GM19372 (cell line): ENCODE measurements around the gene CFAP73.

Experiments used
- ATAC-seq: cut with Tn5 transposase; IDR thresholded peaks from one replicate; pipeline ENCODE4 v1.9.1; 2021; ENCODE audit warnings: mild to moderate bottlenecking, low read depth, moderate library complexity; ENCODE audit not compliant: unreplicated experiment

The CFAP73 gene

DNA sequence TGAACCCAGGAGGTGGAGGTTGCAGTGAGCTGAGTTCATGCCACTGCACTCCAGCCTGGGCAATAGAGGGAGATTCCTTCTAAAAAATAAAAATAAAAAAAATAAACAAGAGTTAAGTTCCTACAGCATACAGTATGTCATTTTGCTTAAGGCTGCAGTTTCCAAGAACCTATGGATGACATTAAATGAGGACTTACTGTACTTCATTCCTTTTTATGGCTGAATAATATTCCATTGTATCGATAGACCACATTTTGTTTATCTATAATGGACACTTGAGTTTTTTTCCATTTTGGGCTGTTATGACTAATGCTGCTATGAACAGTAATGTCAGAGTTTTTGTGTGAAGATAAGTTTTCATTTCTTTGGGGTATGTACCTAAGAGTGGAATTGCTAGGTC lies 31.4 kb upstream of the CFAP73 start:
- ATAC-seq: no peak

DNA sequence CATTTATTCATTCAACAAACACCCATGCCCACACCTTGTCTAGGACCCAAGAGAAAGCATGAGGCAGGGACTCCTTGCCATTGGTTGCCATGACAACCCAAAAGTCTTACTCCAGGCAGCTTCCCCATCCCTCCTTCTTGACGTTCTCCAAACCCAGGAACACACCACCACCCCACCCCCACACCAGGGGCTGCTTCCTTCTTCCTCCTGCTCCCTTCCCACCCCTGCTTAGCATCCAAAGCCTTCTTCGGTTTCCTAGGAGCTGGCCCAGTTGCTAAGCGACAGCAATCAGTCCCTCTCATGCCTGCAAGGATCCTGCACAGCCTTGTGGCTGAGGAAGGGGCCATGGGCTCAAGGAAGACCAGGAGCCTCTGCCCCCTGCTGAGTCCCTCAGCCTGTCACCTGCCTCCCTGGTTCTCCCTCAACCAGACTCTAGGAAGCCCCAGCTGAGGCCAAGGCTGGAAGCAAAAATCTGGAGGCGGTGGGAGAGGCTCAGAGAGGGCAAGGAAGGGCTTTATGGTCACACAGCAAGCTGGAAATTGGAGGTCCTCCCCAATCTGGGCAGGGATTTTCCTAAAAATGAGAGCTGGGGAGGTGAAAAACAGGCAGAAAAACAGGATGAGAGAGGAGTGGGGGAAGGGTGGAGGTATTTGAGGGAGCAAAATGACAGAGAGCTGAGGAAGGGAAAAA lies 29.4 kb upstream of the CFAP73 start:
- no peak for ATAC-seq

DNA sequence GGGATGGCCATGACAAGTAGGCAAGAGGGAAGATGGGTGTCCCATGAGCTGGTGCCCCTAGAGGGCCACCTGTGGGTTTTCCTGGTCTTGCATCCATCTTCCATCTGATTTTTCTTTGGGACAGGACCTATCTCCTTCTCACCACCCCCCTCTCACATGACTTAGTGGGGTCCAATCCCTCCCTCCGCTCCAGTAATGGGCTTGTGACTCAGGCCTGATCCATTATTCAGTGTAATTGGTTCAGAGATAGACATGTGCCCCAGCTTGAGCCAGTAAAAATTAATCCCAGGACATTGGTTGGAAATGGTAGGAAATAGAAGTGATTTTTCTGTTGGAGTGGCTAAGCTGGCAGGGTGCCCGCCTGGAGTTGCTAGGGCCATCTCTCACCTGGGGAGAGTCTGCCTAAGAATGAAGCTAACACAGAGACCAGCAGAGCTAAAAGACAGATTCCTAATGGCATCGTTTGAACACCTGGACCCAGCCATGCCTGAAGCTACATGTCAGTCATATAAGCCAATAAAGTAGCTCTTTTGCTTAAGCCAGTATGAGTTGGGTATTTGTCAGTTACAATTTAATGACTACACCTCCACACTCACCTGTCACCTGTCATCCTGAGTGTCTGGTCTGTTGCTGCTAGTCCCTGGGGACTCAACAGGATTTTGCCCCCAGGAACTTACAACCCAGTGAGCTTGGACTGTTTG lies 28.7 kb upstream of the CFAP73 start:
- ATAC-seq: no peak

DNA sequence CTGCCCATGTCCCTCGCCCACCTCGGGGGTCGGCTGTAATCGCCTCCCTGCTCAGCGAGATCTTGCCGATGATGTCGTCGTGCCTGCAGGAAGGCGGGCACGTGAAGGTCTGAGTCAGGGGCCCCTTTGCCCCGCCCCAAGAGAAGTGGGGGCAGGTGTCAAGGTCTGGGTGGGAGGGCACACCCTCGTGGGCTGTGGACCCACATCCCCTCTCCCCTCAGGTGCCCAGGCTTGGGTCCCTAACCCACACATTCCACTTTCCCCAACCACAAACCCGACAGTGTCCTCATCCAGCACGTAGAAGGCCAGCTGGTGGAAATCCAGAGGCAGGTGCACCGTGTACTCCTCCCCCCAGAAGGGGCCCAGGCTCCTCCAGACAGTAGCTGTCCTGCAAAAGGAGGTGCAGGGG lies 21.7 kb upstream of the CFAP73 start:
- ATAC-seq: no peak

DNA sequence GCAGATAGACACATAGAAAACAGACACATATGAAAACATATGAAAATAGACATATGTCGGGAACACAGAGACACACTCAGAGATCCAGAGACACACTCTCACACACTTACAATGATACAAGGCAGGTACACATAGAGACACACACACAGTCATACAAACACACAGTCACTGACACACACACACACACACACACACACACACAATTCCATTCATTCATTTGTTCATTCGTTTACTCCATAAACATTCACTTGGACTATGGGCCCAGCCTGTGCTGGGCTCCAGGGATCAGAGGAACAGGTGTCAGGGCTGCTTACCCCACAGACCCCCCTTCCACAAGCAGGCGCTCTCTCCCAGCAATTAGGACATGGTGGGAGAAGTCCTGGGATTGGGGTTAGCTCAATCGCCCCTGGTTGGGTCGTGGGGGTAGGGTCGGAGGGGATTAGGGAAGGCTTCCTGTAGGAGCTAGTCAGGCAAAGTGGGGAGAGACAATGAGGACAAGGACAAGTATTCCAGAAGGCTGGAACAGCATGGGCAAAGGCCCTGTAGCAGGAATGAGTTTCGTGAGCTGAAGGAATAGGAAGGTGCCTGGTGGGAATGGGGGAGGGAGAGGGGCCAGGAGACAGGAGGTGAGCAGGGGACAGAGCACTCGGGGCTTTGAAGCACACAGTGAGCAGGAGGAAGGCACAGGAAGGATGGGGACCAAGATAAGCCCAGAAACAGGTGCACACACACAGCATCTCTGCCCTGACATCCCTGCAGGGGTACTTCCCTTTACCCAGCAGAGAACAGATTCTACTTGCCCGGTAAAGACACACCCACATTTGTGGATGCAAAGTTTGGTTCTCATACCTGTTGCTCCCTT lies 20.5 kb upstream of the CFAP73 start:
- ATAC-seq: no peak

DNA sequence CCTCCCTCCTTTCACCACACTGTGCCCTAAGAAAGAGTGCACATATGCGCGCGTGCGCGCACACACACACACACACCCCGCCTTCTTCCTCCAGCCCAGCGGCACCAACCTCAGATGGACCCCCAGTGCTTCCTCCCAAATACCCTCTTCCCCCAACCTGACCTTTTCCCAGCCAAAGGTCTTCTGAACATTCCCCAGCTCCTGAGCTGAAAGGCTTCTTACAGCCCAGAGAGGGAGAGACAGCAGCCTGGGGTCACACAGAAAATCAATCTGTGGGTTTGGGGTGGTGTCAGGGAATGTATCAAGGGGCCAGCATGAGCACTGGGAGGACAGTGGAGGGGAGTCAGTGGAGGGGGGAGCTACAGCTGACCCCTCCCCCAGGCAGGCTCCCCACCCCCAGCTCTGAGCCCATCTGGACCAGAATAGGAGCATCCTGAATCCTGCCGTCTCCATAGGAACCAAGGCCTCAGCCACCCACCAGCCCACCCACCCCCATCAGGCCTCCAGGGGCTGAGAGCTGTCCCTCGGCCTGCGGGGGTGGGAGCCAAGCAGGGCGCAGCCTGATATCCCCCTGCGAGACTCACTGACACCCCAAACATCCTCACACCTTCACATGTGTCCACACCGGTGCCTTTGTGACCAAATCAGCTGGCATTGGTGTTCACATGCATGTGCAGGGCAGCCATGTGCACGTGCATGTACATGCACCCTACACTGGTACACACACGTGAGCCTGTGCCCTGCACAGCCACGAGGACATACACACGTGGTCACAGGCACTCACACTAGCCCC lies 19.7 kb upstream of the CFAP73 start:
- ATAC-seq: no peak

DNA sequence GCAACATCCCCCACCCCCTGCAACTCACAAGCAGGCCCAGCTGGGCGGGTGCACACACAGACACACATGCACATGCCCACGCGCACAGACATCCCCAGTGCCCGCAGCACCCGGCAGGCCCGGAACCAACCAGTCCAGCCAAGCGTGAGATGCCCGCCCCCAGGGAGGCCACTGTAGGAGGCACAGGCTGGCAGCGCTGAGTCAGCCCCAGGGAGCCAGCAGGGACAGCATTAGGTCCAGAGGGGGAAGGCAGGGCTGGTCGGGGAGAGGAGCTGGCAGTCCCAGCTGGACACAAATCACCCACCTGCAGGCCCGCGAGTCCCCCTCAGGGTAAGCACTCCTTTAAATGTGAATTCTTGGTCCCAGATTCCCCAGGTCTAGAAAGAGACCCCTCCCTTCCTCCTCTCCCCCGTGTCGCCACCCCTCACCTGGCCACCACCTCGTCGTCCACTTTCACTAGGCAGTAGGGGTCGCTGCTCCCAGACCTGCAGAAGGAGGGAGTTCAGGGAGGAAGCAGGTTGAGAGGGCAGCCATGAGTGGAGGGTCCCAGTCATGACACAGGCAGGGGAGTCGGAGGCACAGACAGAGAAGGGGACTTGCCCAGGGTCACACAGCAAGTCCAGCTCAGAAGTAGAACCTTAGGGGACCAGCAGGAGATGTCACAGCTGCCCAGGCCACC lies 18.9 kb upstream of the CFAP73 start:
- no peak for ATAC-seq

DNA sequence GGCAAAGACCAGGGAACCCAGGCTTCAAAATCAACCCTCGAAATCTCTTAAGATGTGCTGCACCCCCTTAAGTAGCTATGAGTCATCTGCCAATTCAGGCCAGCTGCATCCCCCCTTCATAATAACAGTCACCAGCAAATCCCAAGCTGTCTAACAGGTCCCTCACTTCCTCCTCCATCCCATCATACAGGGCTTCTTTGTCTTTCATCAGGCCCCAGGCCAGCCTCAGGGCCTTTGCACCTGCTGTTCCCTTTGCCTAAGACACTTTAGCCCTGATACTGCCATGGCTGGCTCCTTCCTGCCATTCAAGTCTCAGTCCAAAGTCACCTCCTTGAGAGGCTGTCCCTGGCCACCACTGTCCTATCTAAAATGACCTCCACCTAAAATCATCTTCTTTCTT lies 18.0 kb upstream of the CFAP73 start:
- no peak for ATAC-seq

DNA sequence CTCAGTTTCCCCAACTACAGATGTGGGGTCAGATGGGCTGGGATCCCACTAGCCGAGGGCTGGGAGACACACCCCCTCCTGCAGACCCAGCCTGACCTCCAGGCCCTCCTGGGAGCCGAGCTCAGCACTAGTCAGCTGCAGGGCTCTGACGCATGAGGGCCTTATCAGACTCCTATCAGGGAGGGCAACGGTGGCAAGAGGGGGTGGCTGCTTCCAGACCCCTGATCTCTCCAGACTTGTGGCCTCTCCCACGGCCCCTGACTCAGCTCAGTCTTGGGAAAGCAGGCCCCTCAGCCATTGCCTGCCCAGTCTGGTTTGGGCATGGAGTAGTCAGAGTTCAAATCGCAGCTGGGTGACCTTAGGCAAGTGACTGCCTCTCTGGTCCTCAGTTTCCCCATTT lies 16.5 kb upstream of the CFAP73 start:
- no peak for ATAC-seq

DNA sequence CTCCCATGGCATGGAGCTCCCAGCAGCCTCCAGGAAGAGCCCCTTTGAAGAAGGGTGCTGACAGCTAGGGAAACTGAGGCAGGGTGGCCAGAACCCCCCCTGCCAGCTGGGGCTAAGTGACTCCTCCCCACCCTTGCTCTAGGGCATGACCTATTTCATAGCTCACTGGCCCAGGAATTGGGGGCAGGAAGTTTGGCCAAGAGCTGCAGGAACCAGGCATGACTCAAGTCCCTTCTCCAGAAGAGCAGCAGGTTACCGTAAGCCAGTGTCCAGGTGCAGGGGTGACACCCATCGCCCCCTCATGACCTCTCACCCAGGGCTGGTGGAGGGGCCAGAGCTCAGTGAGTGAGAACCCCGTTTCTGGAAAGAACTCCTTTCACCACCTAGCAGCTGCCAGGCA lies 15.9 kb upstream of the CFAP73 start:
- no peak for ATAC-seq

DNA sequence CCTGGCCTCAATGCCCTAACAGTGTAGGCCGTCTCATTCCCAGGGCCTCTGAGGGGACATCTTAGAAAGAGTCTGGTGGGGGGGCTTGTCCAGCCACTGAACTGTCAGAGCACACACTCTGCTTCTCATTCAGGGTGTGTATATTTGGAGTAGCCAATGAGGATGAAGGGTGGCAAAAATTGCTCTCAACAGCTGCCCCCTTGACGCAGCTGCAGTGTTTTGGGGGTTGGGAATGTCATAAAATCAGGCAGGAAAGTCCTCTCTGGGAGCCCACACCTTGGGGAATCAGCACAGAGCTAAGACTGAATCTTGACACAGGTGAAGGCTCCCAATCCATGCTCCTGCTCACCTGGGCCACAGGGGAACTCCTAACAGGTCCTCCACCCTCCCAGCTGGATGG lies 15.5 kb upstream of the CFAP73 start:
- no peak for ATAC-seq

DNA sequence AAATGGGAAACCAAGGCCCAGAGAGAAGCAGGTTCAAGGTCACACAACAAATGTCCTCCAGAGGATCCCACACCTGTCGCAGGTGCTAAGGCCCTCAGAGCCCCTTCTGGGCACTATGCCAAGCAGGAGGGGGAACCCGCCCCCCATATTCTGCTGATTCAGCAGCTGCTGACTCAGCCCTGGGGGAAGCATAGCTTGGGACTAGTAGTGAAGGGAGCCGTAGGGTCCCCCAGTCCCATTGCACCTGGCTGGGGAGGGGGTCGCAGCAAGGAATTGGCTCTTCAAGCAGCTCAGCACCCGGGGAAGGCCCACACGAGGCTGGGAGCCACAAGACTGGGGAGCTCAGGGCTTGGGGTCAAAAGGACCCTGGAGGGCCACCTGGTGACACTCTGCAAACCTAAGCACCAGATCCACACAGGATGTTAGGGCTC lies 15.0 kb upstream of the CFAP73 start:
- no peak for ATAC-seq

DNA sequence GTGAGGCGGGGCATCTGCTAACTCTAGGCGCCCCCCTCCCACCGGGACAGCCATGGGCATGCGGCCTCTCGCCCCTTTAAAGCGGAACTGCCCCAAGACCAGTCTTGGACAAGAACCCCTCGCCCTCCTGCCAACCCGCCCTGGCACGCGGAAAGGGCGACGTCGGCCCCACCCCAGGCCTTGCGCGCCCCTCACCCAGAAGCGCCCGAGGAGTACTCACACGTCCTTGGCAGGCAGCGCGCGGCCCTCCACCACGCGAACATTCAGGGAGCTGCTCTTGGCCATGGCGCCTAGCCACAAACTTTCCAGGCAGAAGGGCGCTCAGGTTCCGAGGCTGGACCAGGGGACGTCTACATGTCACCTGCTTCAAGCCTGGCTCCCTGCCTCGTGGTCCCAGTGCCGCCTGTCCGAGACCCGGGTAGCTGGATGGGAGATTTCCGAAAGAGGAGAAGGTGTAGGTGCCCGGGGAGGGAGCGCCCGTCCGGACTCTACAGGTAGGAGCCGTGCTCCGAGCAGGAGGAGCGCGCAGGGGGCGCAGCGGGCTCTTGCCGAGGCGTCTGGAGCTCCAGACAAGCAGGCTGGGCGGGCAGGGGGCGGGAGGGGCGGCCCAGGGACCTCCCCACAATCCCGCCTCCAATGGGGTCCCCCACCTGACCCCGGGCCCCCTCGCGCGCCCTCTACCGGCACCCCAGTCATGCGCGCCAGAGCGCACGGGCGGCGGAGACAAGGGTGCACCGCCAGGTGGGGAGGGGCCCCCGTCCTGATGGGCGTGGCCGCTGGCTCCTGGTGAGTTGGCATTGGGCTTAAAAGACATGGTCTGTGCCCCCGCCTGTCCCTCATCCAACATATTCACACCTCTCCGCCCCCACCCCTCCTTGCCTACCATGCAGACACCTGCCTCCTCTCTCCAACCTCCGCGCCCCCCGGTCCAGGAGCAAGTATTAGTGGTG lies 14.1 kb upstream of the CFAP73 start, which contains the start of gene RASAL1:
Gene RASAL1, minus strand, starts transcription at position 584 of the 950 bp plus-strand sequence. Its CDS starts 299 bp downstream, at position 285.
- no peak for ATAC-seq

DNA sequence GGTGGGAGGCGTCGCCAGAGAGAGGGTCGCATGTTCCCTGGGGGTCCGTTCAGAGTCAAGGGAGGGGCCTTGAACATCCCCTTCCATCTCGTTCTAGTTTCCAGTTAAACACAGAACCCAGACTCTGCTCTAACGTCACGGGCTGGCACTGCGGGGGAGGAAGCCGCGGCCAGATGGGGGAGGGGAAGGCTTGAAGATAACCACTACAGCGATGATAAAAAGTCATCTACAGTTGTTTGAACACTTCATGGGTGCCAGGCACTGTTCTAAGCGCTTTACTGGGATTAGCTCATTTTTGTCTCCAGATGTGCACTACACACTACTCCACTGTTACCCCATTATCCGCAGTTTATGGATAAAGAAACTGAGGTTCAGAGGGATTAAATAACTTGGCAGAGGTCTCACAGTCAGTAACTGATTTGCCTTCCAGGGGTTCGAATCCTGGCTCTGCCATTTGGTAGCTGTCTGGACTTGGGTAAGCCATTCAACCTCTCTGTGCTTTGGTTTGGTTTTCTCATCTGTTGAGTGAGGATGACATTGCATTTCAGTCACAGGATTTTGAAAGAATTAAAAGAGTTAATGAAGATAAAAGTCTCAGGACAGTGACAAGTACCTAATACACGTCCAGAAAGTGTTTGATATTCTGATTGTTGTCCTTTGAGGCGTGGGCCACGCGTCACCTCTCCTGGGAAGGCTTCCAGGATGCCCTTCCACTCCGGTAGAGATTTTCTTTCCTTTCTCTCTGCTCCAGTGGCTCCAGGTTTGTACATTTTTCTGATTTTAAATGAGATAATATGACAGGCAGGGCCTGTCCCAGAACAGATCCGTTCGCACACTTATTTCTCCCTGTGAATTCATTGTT lies 13.2 kb upstream of the CFAP73 start:
- no peak for ATAC-seq

DNA sequence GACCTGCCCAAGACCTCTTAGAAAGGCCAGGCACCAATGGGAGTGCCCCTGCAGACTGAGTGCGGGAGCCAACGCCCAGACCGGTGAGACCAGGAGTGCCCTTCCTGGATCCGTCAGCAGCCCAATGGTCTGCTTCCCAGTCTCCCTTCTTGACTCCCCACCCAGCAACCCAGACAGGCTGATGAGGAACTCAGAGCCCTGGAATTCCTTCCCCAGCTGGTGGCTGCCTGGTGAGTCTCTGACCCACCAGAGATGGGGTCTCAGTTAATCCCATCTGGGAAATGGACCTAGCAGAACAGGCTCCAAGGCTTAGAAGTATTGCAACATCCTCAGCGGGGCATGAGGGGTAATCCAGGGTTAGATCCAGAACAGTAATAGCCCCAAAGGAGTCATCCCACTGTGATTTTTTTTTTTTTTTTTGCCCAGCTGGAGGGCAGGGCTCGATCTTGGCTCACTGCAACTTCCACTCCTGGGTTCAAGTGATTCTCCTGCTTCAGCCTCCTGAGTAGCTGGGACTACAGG lies 12.5 kb upstream of the CFAP73 start:
- no peak for ATAC-seq

DNA sequence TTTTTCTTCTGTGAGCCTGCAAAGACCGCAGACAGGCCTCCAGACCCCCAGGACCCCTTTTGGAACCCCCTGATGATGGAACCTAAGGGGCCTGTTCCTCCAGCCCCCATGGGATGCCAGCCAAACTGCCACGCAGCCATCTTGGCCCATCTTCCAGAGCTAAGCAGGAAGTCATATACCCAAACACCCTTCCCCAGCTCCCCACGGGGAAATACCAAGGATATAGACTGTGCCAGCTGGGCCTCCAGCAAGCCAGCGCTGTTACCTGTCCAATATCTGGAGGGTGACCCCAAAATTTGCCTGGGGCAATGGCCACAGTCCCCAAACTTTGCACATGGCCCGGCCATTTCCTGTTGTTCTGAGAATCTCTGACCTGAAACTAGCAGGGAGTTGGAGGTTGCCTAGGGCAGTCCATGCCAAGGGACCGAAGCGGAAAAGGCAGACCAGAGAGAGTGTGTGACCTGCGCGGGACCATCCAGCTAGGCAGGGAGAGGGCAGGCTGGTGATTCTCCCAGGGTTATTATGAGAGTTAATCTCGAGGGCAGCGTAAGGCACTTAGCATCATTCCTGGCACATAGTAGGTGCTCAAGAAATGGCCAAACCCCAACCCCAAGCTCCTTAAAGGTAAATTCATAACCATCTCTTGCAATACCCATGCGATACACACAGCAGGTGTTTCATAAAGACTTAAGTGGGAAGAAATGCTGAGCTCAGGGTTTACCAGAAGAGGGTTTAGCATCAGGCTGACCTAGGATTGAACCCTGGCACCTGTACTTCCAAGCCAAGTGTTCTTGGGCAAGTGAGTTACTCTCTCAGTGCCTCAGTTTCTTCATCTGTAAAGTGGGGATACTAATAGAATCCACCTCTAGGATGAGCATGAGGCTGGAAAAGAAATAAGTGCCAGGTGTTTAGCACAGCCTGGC lies 11.4 kb upstream of the CFAP73 start:
- ATAC-seq: no peak

DNA sequence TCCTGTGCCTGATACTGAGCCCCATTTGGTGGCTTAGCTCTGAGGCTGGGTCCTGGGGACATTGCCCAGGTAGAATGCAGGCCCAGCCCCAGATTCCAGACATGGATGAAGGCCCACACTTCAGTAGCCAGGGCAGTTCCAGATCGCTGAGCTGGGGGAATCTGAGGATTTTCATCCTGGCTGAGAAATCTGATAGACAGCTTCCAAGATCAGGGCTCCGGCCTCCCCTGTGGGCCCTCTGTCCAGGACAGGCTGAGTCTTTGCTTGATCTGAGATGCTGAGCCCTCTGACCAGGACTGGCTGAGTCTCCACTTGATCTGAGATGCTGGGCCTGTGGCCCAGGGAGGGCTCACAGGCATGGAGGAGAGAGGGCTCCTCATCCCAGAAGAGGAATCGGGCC lies 10.7 kb upstream of the CFAP73 start:
- ATAC-seq: no peak
